GM23248 (cell line): ENCODE measurements around the gene RBM19.

Source experiments
- EZH2 ChIP-seq: fragments of 200-600 bp; sonication (generic); IDR thresholded peaks from 2 replicates; pipeline ENCODE4 v1.6.1; 2018; ENCODE audit warnings: antibody characterized with exemption, mild to moderate bottlenecking; ENCODE audit not compliant: insufficient read depth, poor library complexity, severe bottlenecking
- EZH2phosphoT487 ChIP-seq: fragments of 200-600 bp; sonication (generic); IDR thresholded peaks from 2 replicates; pipeline ENCODE4 v1.6.1; 2018; ENCODE audit warnings: antibody characterized with exemption, moderate library complexity, mild to moderate bottlenecking, low read depth; ENCODE audit not compliant: insufficient read depth

- TF ChIP-seq EZH2 (no peak), EZH2phosphoT487 (no peak)
These were observed 46.3 kb downstream of the RBM19 start for GRCh38 chr12:113919791-113920190.
